AG10803 (cell line): Measurements from ENCODE around the gene SSBP3.

Experiments
- DNase-seq: peaks from one replicate; pipeline ENCODE4 v3.0.0; 2010; ENCODE audit warnings: low read depth
- H3K4me3 ChIP-seq: 2 replicates; pipeline ENCODE4 v1.5.1; 2011; ENCODE audit warnings: mild to moderate bottlenecking, low read length, control low read depth
- CTCF ChIP-seq: conservative IDR thresholded peaks from 2 replicates; pipeline ENCODE4 v1.5.1; 2011; ENCODE audit warnings: mild to moderate bottlenecking, low read length, control low read depth, inconsistent platforms

Gene SSBP3

DNA sequence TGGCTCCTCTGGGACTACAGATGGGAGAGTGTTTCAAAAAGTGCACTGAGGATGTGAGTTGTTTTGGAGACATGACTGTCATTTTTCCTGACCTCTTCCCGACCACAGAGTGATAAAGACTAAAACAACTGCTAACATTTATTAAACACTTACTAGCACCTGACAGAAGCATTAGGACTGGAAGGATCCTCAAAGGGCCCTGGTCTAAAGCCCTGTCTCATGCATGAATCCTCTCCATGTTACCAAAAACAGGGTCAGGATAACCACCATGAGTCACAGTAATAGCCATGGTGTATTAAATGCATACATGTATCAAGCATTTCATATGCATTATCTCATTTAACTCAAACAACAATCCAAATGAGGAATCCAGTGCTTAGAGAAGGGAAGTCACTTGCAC lies 217.9 kb downstream of the SSBP3 start:
- H3K4me3 ChIP-seq, result no peak overlapping the region
- no peak for TF ChIP-seq CTCF
- DNase-seq, result no peak

GRCh38 chr1:54186056-54186455 lies 220.1 kb downstream of the SSBP3 start:
- TF ChIP-seq CTCF, result no peak
- DNase-seq, result no peak
- H3K4me3 ChIP-seq, result no peak overlapping the region

- no peak for TF ChIP-seq CTCF
- no peak overlapping the region for H3K4me3 ChIP-seq
- DNase-seq, result no peak
Measured at GRCh38 chr1:54180701-54181360, 225.4 kb downstream of the SSBP3 start.

GRCh38 chr1:54178296-54179070 lies 227.7 kb downstream of the SSBP3 start:
- no peak for TF ChIP-seq CTCF
- DNase-seq, result no peak
- H3K4me3 ChIP-seq, result no peak overlapping the region

GRCh38 chr1:54177726-54178125 lies 228.5 kb downstream of the SSBP3 start:
- no peak for TF ChIP-seq CTCF
- H3K4me3 ChIP-seq, result no peak overlapping the region
- DNase-seq, result no peak

DNA sequence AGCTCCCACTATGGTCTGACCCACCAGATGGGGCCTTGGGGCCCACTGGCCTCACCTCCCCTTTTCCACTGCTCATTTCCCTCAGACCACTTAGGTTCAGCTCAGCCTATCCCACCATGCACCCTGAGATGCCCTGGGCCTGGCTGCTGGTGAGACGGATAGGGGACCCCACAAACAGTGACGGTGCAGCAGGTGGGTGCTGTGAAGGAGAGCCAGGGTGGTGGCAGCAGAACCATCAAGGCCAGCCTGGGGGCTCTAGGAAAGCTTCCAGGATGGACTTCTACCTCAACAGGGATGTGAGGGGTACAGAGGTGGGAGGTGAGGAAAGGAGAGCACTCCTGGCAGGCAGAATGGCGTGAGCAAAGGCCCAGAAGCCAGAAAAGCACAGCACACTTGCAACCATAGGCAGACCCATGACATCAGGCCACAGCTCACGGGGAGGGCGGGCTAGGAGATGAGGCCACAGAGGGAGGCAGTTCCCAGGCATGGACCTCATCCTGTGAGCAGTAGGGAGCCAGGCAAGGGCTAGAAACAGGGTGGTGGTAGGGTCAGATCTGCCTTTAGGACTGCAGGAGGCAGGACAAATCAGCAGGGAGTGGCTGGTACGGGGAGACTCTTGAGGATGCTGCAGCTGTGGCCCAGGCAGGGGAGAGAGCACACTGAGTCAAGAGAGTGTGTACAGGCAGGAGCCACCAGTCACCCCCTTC lies 229.4 kb downstream of the SSBP3 start:
- no peak overlapping the region for H3K4me3 ChIP-seq
- no peak for TF ChIP-seq CTCF
- DNase-seq, result no peak
